ENCODE results near the gene FGF21.
"Not testable (repeated sequence)": the region's sequence is repeated elsewhere in the genome, so short reads cannot be mapped to it uniquely, and the experiment has no call there.

The FGF21 gene

DNA sequence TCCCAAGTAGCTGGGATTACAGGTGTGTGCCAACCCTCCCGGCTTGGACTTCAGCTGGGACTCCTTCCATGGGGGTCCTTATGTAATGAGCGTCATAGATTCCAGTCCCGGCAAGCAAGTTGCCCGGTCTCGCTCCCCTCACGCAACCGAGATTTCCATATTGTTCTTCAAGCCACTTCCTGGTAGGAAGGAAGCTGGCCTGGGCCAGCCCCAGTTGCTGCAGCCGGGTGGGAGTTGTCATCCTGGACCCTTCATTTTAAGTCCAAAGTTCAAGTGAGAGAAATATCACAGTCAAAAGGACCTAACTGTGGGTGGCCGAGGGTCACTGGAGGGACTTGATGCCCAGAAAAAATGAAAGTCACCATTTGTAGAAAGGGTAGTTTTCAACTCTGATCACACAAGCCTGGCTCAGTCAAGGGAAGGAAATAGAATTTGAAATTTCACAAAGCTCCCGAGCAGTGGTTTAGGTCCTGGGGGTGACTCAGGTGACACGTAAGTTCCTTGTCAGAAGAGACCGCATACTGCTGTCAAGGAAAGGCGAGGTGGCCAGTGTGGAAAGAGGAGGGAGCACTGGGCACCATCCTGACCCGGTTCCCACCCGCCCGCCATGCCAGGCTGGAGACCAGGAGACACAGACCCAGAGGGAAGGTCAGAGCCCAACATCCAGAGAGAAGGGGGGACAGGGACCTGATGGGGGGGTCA, 5.3 kb downstream of the FGF21 start:
- no peak overlapping the region for H3K4me3 ChIP-seq (ENCODE audit: low read depth, low read length)
- no peaks in the 10 kb centered on the region for H3K4me1 ChIP-seq (ENCODE audit: control insufficient read depth in 1 of 2, insufficient read depth in 2 of 2, low read length in 2 of 2)
- WGBS (ENCODE audit: extremely low coverage, insufficient coverage, insufficient read length) = no CpG with 5 or more reads among the region's 16 CpGs

DNA sequence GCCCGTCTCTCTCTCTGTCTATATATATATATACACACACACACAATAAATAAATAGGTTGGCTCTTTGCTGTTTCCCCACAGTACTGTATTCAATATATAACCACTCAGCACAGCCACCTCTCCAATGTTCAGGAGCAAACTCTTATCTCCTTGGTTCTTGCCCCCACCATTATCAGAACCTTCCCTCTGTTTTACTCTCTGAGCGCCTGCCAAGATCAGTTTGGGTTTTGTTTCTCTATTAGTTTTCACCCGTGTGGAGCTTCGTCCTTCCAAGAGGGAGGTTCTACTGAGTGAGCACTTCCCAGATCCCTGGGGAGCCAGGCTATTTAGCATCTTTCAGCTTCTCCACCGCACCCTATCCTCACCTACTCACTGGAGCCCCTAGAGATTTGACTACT, 10.5 kb downstream of the FGF21 start:
- not testable (repeated sequence) for H3K4me2 ChIP-seq (ENCODE audit: low read length); H3K4me1 ChIP-seq (ENCODE audit: control insufficient read depth in 1 of 2, insufficient read depth in 2 of 2, low read length in 2 of 2); H3K18ac ChIP-seq (ENCODE audit: low read length); H3K14ac ChIP-seq (ENCODE audit: low read length); H3K9me3 ChIP-seq (ENCODE audit: insufficient read depth, low read depth, low read length); H3K4me3 ChIP-seq (ENCODE audit: low read depth, low read length); H3K27ac ChIP-seq (ENCODE audit: low read depth, low read length); H4K91ac ChIP-seq (ENCODE audit: low read depth, low read length); H4K8ac ChIP-seq (ENCODE audit: low read depth, low read length); H3K36me3 ChIP-seq (ENCODE audit: control insufficient read depth in 1 of 2, insufficient read depth in 2 of 2, low read length in 2 of 2); H3K79me1 ChIP-seq (ENCODE audit: low read length); H2AFZ ChIP-seq (ENCODE audit: insufficient read depth, low read length, poor library complexity); H3K79me2 ChIP-seq (ENCODE audit: control insufficient read depth, insufficient read depth, low read length, poor library complexity); H3K9ac ChIP-seq (ENCODE audit: low read length); H3K27me3 ChIP-seq (ENCODE audit: insufficient read depth, low read length); H4K12ac ChIP-seq (ENCODE audit: low read depth, low read length); H2AK5ac ChIP-seq (ENCODE audit: low read length); H2BK120ac ChIP-seq (ENCODE audit: insufficient read depth, low read length, poor library complexity); H3K23ac ChIP-seq (ENCODE audit: low read length); H2BK5ac ChIP-seq (ENCODE audit: low read depth, low read length, poor library complexity); DNase-seq; H3K4ac ChIP-seq (ENCODE audit: low read depth, low read length); H2BK12ac ChIP-seq (ENCODE audit: low read length)
- WGBS (ENCODE audit: extremely low coverage, insufficient coverage, insufficient read length) = no CpG with 5 or more reads among the region's 5 CpGs

More for the DNA sequence above, 5.3 kb downstream of the FGF21 start:
- Histone ChIP-seq H3K79me2 (ENCODE audit: control insufficient read depth, insufficient read depth, low read length, poor library complexity) (no peaks in the 10 kb centered on the region), H3K27ac (ENCODE audit: low read depth, low read length) (no peak overlapping the region), H4K12ac (ENCODE audit: low read depth, low read length) (no peak overlapping the region), H3K27me3 (ENCODE audit: insufficient read depth, low read length) (no peaks in the 10 kb centered on the region), H2BK120ac (ENCODE audit: insufficient read depth, low read length, poor library complexity) (no peak overlapping the region), H3K4ac (ENCODE audit: low read depth, low read length) (no peak overlapping the region), H3K79me1 (ENCODE audit: low read length) (no peaks in the 10 kb centered on the region), H3K4me2 (ENCODE audit: low read length) (no peak overlapping the region), H3K36me3 (ENCODE audit: control insufficient read depth in 1 of 2, insufficient read depth in 2 of 2, low read length in 2 of 2) (no peaks in the 10 kb centered on the region), H3K18ac (ENCODE audit: low read length) (no peak overlapping the region), H3K9ac (ENCODE audit: low read length) (no peak overlapping the region), H4K8ac (ENCODE audit: low read depth, low read length) (no peak overlapping the region), H2BK5ac (ENCODE audit: low read depth, low read length, poor library complexity) (no peak overlapping the region), H3K14ac (ENCODE audit: low read length) (no peak overlapping the region), H2AK5ac (ENCODE audit: low read length) (no peak overlapping the region), H2AFZ (ENCODE audit: insufficient read depth, low read length, poor library complexity) (no peak overlapping the region), H3K23ac (ENCODE audit: low read length) (no peak overlapping the region), H3K9me3 (ENCODE audit: insufficient read depth, low read depth, low read length) (no peaks in the 10 kb centered on the region), H2BK12ac (ENCODE audit: low read length) (no peak overlapping the region), H4K91ac (ENCODE audit: low read depth, low read length) (no peak overlapping the region)
- no peak for DNase-seq

DNA sequence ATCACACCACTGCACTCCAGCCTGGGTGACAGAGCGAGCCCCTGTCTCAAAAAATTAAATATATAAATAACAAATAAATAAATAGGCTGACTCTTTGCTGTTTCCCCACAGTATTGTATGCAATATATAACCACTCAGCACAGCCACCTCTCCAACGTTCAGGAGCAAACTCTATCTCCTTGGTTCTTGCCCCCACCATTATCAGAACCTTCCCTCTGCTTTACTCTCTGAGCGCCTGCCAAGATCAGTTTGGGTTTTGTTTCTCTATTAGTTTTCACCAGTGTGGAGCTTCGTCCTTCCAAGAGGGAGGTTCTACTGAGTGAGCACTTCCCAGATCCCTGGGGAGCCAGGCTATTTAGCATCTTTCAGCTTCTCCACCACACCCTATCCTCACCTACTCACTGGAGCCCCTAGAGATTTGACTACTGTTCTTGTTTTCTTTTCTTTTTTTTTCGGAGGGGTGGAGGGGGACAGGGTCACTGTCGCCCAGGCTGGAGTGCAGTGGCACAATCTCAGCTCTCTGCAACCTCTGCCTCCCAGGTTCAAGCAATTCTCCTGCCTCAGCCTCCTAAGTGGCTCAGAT, 12.9 kb downstream of the FGF21 start:
- not testable (repeated sequence) for H2BK5ac ChIP-seq (ENCODE audit: low read depth, low read length, poor library complexity); H2AFZ ChIP-seq (ENCODE audit: insufficient read depth, low read length, poor library complexity); DNase-seq; H3K4me2 ChIP-seq (ENCODE audit: low read length); H3K9me3 ChIP-seq (ENCODE audit: insufficient read depth, low read depth, low read length); H4K91ac ChIP-seq (ENCODE audit: low read depth, low read length); H3K79me2 ChIP-seq (ENCODE audit: control insufficient read depth, insufficient read depth, low read length, poor library complexity); H3K27ac ChIP-seq (ENCODE audit: low read depth, low read length); H4K12ac ChIP-seq (ENCODE audit: low read depth, low read length); H2BK12ac ChIP-seq (ENCODE audit: low read length); H3K79me1 ChIP-seq (ENCODE audit: low read length); H2AK5ac ChIP-seq (ENCODE audit: low read length); H3K9ac ChIP-seq (ENCODE audit: low read length); H3K14ac ChIP-seq (ENCODE audit: low read length); H3K23ac ChIP-seq (ENCODE audit: low read length); H3K4ac ChIP-seq (ENCODE audit: low read depth, low read length); H3K27me3 ChIP-seq (ENCODE audit: insufficient read depth, low read length); H3K36me3 ChIP-seq (ENCODE audit: control insufficient read depth in 1 of 2, insufficient read depth in 2 of 2, low read length in 2 of 2); H3K4me1 ChIP-seq (ENCODE audit: control insufficient read depth in 1 of 2, insufficient read depth in 2 of 2, low read length in 2 of 2); H2BK120ac ChIP-seq (ENCODE audit: insufficient read depth, low read length, poor library complexity); H3K18ac ChIP-seq (ENCODE audit: low read length); H4K8ac ChIP-seq (ENCODE audit: low read depth, low read length); H3K4me3 ChIP-seq (ENCODE audit: low read depth, low read length)
- no CpG with 5 or more reads among the region's 6 CpGs for WGBS (ENCODE audit: extremely low coverage, insufficient coverage, insufficient read length)

DNA sequence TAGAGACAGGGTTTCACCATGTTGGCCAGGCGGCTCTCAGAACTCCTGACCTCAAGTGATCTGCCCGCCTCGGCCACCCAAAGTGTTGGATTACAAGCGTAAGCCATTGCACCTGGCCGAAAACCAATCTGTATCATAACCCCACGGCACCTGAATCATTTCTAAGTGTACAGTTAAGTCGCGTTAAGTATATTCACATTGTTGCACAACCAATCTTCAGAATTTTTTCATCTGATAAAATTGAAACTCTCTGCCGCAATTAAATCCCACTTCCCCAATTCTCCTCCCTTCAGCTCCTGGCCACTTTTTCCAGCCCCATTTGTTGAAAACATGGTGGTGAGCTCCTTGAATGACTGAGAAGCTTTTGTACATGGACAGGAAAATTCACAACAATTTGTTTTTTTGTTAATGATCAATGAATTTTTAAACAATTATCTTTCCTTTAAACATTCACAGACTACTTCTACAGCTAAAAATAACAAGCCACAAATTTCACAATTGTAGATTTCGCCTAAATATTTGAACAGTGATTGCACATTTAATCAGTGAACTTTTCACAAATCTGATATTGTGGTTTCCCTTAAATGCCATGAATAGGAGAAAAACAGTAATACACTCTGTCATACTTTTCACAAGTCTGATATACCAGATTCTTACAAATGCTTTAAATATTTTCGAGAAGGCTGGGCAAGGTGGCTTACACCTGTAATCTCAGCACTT, 13.8 kb downstream of the FGF21 start:
- Histone ChIP-seq H3K23ac (ENCODE audit: low read length) (no peak overlapping the region), H3K14ac (ENCODE audit: low read length) (no peak overlapping the region), H3K27ac (ENCODE audit: low read depth, low read length) (no peak overlapping the region), H3K9me3 (ENCODE audit: insufficient read depth, low read depth, low read length) (no peaks in the 10 kb centered on the region), H2AK5ac (ENCODE audit: low read length) (no peak overlapping the region), H3K36me3 (ENCODE audit: control insufficient read depth in 1 of 2, insufficient read depth in 2 of 2, low read length in 2 of 2) (no peaks in the 10 kb centered on the region), H2BK120ac (ENCODE audit: insufficient read depth, low read length, poor library complexity) (no peak overlapping the region), H2BK5ac (ENCODE audit: low read depth, low read length, poor library complexity) (no peak overlapping the region), H3K4me3 (ENCODE audit: low read depth, low read length) (no peak overlapping the region), H3K4me2 (ENCODE audit: low read length) (no peak overlapping the region), H4K12ac (ENCODE audit: low read depth, low read length) (no peak overlapping the region), H3K79me1 (ENCODE audit: low read length) (no peaks in the 10 kb centered on the region), H3K4ac (ENCODE audit: low read depth, low read length) (no peak overlapping the region), H3K27me3 (ENCODE audit: insufficient read depth, low read length) (no peaks in the 10 kb centered on the region), H2BK12ac (ENCODE audit: low read length) (no peak overlapping the region), H3K9ac (ENCODE audit: low read length) (no peak overlapping the region), H4K91ac (ENCODE audit: low read depth, low read length) (no peak overlapping the region), H2AFZ (ENCODE audit: insufficient read depth, low read length, poor library complexity) (no peak overlapping the region), H3K18ac (ENCODE audit: low read length) (no peak overlapping the region), H4K8ac (ENCODE audit: low read depth, low read length) (no peak overlapping the region), H3K4me1 (ENCODE audit: control insufficient read depth in 1 of 2, insufficient read depth in 2 of 2, low read length in 2 of 2) (no peaks in the 10 kb centered on the region), H3K79me2 (ENCODE audit: control insufficient read depth, insufficient read depth, low read length, poor library complexity) (no peaks in the 10 kb centered on the region)
- DNase-seq = peak; percentile 49 to 78
- 100% methylated on average over 1 of the region's 11 CpGs for WGBS (ENCODE audit: extremely low coverage, insufficient coverage, insufficient read length)

All from trophoblast cell (in vitro differentiated cells and primary cell).